HG03135 (cell line): ENCODE data around the gene AGBL4.
A peak's percentile ranks its signal among the peaks of the same experiment; 100 is the strongest.

Experiments used
- ATAC-seq: cut with Tn5 transposase; IDR thresholded peaks from one replicate; pipeline ENCODE4 v1.9.1; 2021; ENCODE audit warnings: mild to moderate bottlenecking, moderate library complexity; ENCODE audit not compliant: unreplicated experiment

Gene AGBL4

GRCh38 chr1:48851638-48852037 lies 1172.1 kb downstream of the AGBL4 start:
- ATAC-seq, result no peak

GRCh38 chr1:48848035-48848434 lies 1175.7 kb downstream of the AGBL4 start:
- no peak for ATAC-seq

GRCh38 chr1:48846441-48846840 lies 1177.3 kb downstream of the AGBL4 start:
- ATAC-seq, result no peak

- no peak for ATAC-seq
These were observed 1179.6 kb downstream of the AGBL4 start for GRCh38 chr1:48844187-48844586.

- no peak for ATAC-seq
These were observed 1181.8 kb downstream of the AGBL4 start for GRCh38 chr1:48841966-48842365.

GRCh38 chr1:48841461-48841860 lies 1182.3 kb downstream of the AGBL4 start:
- ATAC-seq, result no peak

GRCh38 chr1:48831120-48831978 lies 1192.4 kb downstream of the AGBL4 start:
- ATAC-seq, result no peak

- ATAC-seq, result no peak
These were observed 1193.0 kb downstream of the AGBL4 start for GRCh38 chr1:48830715-48831114.

- ATAC-seq, result no peak
These were observed 1194.3 kb downstream of the AGBL4 start for GRCh38 chr1:48829446-48829845.

GRCh38 chr1:48823168-48823567 lies 1200.6 kb downstream of the AGBL4 start:
- no peak for ATAC-seq

- no peak for ATAC-seq
These were observed 1203.3 kb downstream of the AGBL4 start for GRCh38 chr1:48820491-48820890.

- ATAC-seq, result no peak
These were observed 1206.1 kb downstream of the AGBL4 start for GRCh38 chr1:48817505-48818114.

GRCh38 chr1:48810740-48811139 lies 1213.0 kb downstream of the AGBL4 start:
- no peak for ATAC-seq

- no peak for ATAC-seq
These were observed 1215.3 kb downstream of the AGBL4 start for GRCh38 chr1:48808496-48808895.

GRCh38 chr1:48807554-48808260 lies 1216.0 kb downstream of the AGBL4 start:
- no peak for ATAC-seq

- ATAC-seq, result no peak
These were observed 1220.3 kb downstream of the AGBL4 start for GRCh38 chr1:48803474-48803873.

GRCh38 chr1:48794816-48795215 lies 1228.9 kb downstream of the AGBL4 start:
- no peak for ATAC-seq

GRCh38 chr1:48793863-48794262 lies 1229.9 kb downstream of the AGBL4 start:
- peak; percentile 86 for ATAC-seq

GRCh38 chr1:48792961-48793360 lies 1230.8 kb downstream of the AGBL4 start:
- ATAC-seq, result no peak

- peak; percentile 44 for ATAC-seq
These were observed 1233.4 kb downstream of the AGBL4 start for GRCh38 chr1:48790397-48790796.

GRCh38 chr1:48789903-48790302 lies 1233.9 kb downstream of the AGBL4 start:
- peak; percentile 7 for ATAC-seq

- ATAC-seq, result no peak
These were observed 1237.9 kb downstream of the AGBL4 start for GRCh38 chr1:48785869-48786268.
